HL-60 (cell line): ENCODE data around the gene NKD1.

ENCODE experiments used
- DNase-seq, 2 experiments: peaks; one replicate each; pipeline ENCODE4 v3.0.0-alpha.2; 2010 to 2020; ENCODE audit warnings: low read depth in 1 of 2, low spot score in 1 of 2
- H3K27ac ChIP-seq: fragments of 250-450 bp; sonication (Bioruptor Pico); replicated peaks from 2 replicates; pipeline ENCODE4 v1.5.1; 2020; ENCODE audit warnings: mild to moderate bottlenecking, moderate library complexity
- H3K27me3 ChIP-seq: fragments of 250-450 bp; sonication (Bioruptor Pico); 2 replicates; pipeline ENCODE4 v1.5.1; 2021; ENCODE audit warnings: mild to moderate bottlenecking, moderate library complexity; ENCODE audit not compliant: insufficient read depth, poor library complexity, severe bottlenecking
- H3K4me3 ChIP-seq: replicated peaks from 2 replicates; pipeline ENCODE4 v1.5.1; 2011; ENCODE audit warnings: mild to moderate bottlenecking, control low read depth, low read length; ENCODE audit not compliant: insufficient read depth
- CTCF ChIP-seq: IDR thresholded peaks from one replicate; pipeline ENCODE4 v1.5.1; 2011; ENCODE audit warnings: low read length, control low read depth, inconsistent platforms; ENCODE audit not compliant: insufficient read depth
- GABPA ChIP-seq: IDR thresholded peaks from 2 replicates; pipeline ENCODE4 v1.6.1; 2012; ENCODE audit warnings: low read depth
- POLR2AphosphoS5 ChIP-seq: IDR thresholded peaks from 2 replicates; pipeline ENCODE4 v1.6.1; 2012; ENCODE audit warnings: low read depth
- REST ChIP-seq: IDR thresholded peaks from 2 replicates; pipeline ENCODE4 v1.6.1; 2012; ENCODE audit warnings: low read depth; ENCODE audit not compliant: insufficient replicate concordance
- SPI1 ChIP-seq: IDR thresholded peaks from 2 replicates; pipeline ENCODE4 v1.6.1; 2012; ENCODE audit warnings: low read depth, mild to moderate bottlenecking, borderline replicate concordance

NKD1 gene

GRCh38 chr16:50607051-50607431 is 58.8 kb downstream of the NKD1 start:
- TF ChIP-seq SPI1 (no peak), POLR2AphosphoS5 (no peak), CTCF (no peak), GABPA (no peak), REST (no peak)
- no peaks in the 10 kb centered on the region for H3K27me3 ChIP-seq
- H3K27ac ChIP-seq = no peak overlapping the region
- H3K4me3 ChIP-seq = no peak overlapping the region
- no peak for DNase-seq

- H3K4me3 ChIP-seq = no peak overlapping the region
- no peak overlapping the region for H3K27ac ChIP-seq
- DNase-seq = no peak
- TF ChIP-seq CTCF (no peak), GABPA (no peak), POLR2AphosphoS5 (no peak), REST (no peak), SPI1 (no peak)
- H3K27me3 ChIP-seq = no peaks in the 10 kb centered on the region
Observed at GRCh38 chr16:50607447-50607846, 59.3 kb downstream of the NKD1 start.

GRCh38 chr16:50607970-50608557 is 59.9 kb downstream of the NKD1 start:
- H3K27ac ChIP-seq = no peak overlapping the region
- no peak overlapping the region for H3K4me3 ChIP-seq
- H3K27me3 ChIP-seq = no peaks in the 10 kb centered on the region
- DNase-seq = no peak
- TF ChIP-seq POLR2AphosphoS5 = no peak
- TF ChIP-seq REST = no peak
- TF ChIP-seq SPI1 = no peak
- TF ChIP-seq CTCF = no peak
- no peak for TF ChIP-seq GABPA
